Keratinocyte (primary cell): Measurements from ENCODE around the gene RANGRF.

ENCODE experiments used
- CTCF ChIP-seq, 3 experiments: IDR thresholded peaks in 1 of 3; conservative IDR thresholded peaks in 1 of 3; optimal IDR thresholded peaks in 1 of 3; 2 replicates in 2 of 3; 3 replicates in 1 of 3; pipeline versions ENCODE3 to v1.5.1; 2011; ENCODE audit warnings: low read length in 3 of 3, mild to moderate bottlenecking in 3 of 3, moderate library complexity in 2 of 3, control low read depth in 1 of 3, inconsistent platforms in 1 of 3; ENCODE audit not compliant: insufficient read depth in 2 of 3; ENCODE audit errors: extremely low read depth in 1 of 3
- EZH2 ChIP-seq: IDR thresholded peaks from one replicate; pipeline ENCODE4 v1.6.1; 2012; ENCODE audit warnings: inconsistent platforms, mild to moderate bottlenecking, low read length, moderate library complexity

DNA sequence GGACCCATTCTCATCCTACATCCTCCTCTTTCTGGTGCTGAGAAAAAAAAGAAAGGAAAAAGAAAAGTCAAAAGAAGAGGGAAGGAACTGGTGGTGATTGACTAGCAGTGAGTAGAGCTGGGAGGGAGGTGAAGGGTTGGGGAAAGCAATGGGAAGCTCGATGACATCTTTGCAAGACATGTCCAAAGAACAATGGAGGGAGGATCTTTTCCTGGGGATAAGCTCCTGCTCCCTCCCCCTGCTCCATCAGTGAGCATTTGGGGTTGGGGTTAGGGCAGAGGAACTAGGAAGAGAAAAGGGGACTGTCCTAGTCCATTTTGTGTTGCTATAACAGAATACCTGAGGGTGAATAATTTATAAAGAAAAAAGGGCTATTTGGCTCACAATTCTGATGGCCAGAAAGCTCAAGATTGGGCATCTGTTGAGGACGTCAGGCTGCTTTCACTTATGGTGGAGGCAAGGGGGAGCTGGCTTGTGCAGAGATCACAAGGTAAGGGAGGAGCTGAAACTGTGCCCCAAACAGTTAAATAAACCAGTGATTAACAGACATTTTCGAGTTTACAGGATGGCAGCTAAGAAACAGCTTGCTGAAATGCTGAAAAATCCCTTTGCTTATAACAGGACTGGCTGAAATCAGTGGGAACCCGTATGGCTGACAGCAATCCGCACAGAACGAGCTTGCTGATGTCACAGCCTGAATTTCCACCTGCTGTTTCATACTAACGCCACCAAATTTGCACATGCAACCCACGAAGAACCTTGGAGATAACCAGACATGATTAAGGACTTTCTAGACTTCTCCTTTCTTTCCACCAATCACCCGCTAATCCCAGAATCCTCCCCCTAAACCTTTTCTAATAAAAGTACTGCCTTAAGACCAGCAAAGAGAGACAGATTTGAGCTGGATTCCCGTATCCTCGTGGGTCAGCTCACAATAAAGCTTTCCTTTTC lies 49.6 kb downstream of the RANGRF start:
- no peak for TF ChIP-seq CTCF (optimal IDR thresholded peaks at IDR 0.05 in 1 of 3, IDR thresholded peaks at IDR 0.05 in 1 of 3, conservative IDR thresholded peaks at IDR 0.05 in 1 of 3; ENCODE audit: extremely low read depth in 1 of 3, insufficient read depth in 2 of 3, low read length in 3 of 3)
- TF ChIP-seq EZH2 = no peak
